Osteocyte (in vitro differentiated cells): ENCODE results near the gene AOPEP. TPM values are rescaled to one million over a fixed set of nuclear protein-coding genes. Genes with fewer than 3 reads are reported as not detected.
A peak's percentile ranks its signal among the peaks of the same experiment; 100 is the strongest.

Experiments used
- DNase-seq: peaks from one replicate; pipeline ENCODE4 v3.0.0; 2021; ENCODE audit warnings: mixed read lengths; ENCODE audit not compliant: unreplicated experiment; ENCODE audit errors: extremely low spot score
- H3K27ac Mint-ChIP-seq: one replicate; pipeline ENCODE4 v1.8.0; 2021; ENCODE audit warnings: mild to moderate bottlenecking, mixed read lengths; ENCODE audit not compliant: unreplicated experiment
- H3K27me3 Mint-ChIP-seq: one replicate; pipeline ENCODE4 v1.8.0; 2021; ENCODE audit warnings: mixed read lengths; ENCODE audit not compliant: unreplicated experiment
- H3K36me3 Mint-ChIP-seq: one replicate; pipeline ENCODE4 v1.8.0; 2021; ENCODE audit warnings: mixed read lengths; ENCODE audit not compliant: unreplicated experiment
- H3K4me1 Mint-ChIP-seq: one replicate; pipeline ENCODE4 v1.8.0; 2021; ENCODE audit warnings: mixed read lengths; ENCODE audit not compliant: unreplicated experiment
- H3K4me3 Mint-ChIP-seq: one replicate; pipeline ENCODE4 v1.8.0; 2021; ENCODE audit warnings: mild to moderate bottlenecking, moderate library complexity, mixed read lengths; ENCODE audit not compliant: unreplicated experiment
- H3K9me3 Mint-ChIP-seq: one replicate; pipeline ENCODE4 v1.8.0; 2021; ENCODE audit warnings: mixed read lengths; ENCODE audit not compliant: unreplicated experiment
- long read RNA-seq: library from polyadenylated mRNA; unstranded; transcript quantifications from one replicate; pipeline ENCODE4 v2.0.0, GENCODE V29; 2021
- total RNA-seq: library from RNA; stranded (reverse); gene quantifications from 2 replicates; pipeline ENCODE4 v1.2.1, GENCODE V29; 2021
- TF ChIP-seq, protein P1 (sequence below): fragments of 200-600 bp; sonication (generic); IDR thresholded peaks from 2 replicates; pipeline ENCODE4 v1.5.0; 2021; ENCODE audit warnings: antibody characterized with exemption, mild to moderate bottlenecking, moderate library complexity

Gene AOPEP, protein sequence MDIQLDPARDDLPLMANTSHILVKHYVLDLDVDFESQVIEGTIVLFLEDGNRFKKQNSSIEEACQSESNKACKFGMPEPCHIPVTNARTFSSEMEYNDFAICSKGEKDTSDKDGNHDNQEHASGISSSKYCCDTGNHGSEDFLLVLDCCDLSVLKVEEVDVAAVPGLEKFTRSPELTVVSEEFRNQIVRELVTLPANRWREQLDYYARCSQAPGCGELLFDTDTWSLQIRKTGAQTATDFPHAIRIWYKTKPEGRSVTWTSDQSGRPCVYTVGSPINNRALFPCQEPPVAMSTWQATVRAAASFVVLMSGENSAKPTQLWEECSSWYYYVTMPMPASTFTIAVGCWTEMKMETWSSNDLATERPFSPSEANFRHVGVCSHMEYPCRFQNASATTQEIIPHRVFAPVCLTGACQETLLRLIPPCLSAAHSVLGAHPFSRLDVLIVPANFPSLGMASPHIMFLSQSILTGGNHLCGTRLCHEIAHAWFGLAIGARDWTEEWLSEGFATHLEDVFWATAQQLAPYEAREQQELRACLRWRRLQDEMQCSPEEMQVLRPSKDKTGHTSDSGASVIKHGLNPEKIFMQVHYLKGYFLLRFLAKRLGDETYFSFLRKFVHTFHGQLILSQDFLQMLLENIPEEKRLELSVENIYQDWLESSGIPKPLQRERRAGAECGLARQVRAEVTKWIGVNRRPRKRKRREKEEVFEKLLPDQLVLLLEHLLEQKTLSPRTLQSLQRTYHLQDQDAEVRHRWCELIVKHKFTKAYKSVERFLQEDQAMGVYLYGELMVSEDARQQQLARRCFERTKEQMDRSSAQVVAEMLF
- total RNA-seq: 104 and 108 TPM in 2 replicates
- long read RNA-seq, transcript C9orf3-214 (4 exons, 2,396 nt): major isoform, 7 of 111 reads
- long read RNA-seq, partial matches to known transcripts: 23 of 111 reads
- long read RNA-seq, other reads (novel, unspliced or antisense): 78 of 111 reads

DNA sequence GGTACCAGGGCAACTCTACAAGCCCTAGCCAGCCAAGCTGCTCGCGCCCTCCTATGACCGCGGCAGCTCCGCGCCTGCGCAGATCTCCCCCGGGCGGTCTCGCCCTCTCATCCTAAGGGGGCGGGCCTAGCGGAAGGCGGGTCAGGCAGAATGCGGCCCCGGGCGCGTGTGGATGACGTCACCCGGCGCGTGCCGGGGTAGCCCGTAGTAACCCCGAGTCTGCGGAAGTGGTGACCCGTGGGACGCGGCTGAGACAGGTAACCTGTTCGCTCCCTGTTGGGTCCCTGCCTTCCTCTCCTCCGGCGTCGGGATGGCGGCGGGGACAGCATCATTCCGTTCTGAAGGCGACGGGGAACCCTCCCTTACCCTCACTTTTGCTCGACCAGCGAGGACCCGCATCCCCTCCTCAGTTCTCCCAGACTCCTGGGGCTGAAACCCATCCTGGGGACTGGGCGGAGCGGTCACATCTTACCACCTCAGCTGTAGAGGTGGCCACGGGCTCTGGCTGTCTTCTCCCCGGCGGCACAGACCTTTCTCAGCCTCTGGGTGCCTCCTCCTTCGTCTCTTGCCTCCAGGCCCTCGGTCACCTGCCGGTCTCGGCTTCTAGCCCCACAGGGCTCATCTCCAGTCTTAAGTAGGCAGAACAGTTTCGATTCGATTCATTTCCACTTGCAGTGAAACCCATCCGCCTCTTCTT, at the start of gene AOPEP:
AOPEP (plus strand) TSS at position 205 of the 697 bp plus-strand sequence. CDS start 33,085 bp downstream, outside the sequence.
- peak; percentile 99 for DNase-seq
- H3K9me3 Mint-ChIP-seq: peaks cover 4% of the 10 kb centered on the region
- peaks cover 2% of the 10 kb centered on the region for H3K36me3 Mint-ChIP-seq
- no peaks in the 10 kb centered on the region for H3K27me3 Mint-ChIP-seq
- H3K4me1 Mint-ChIP-seq: peaks cover 19% of the 10 kb centered on the region
- H3K4me3 Mint-ChIP-seq: peak within 1 kb of the TSS; percentile 93
- H3K27ac Mint-ChIP-seq: peak within 1 kb of the TSS; percentile 95
- TF ChIP-seq, protein P1, sequence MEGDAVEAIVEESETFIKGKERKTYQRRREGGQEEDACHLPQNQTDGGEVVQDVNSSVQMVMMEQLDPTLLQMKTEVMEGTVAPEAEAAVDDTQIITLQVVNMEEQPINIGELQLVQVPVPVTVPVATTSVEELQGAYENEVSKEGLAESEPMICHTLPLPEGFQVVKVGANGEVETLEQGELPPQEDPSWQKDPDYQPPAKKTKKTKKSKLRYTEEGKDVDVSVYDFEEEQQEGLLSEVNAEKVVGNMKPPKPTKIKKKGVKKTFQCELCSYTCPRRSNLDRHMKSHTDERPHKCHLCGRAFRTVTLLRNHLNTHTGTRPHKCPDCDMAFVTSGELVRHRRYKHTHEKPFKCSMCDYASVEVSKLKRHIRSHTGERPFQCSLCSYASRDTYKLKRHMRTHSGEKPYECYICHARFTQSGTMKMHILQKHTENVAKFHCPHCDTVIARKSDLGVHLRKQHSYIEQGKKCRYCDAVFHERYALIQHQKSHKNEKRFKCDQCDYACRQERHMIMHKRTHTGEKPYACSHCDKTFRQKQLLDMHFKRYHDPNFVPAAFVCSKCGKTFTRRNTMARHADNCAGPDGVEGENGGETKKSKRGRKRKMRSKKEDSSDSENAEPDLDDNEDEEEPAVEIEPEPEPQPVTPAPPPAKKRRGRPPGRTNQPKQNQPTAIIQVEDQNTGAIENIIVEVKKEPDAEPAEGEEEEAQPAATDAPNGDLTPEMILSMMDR: no peak

DNA sequence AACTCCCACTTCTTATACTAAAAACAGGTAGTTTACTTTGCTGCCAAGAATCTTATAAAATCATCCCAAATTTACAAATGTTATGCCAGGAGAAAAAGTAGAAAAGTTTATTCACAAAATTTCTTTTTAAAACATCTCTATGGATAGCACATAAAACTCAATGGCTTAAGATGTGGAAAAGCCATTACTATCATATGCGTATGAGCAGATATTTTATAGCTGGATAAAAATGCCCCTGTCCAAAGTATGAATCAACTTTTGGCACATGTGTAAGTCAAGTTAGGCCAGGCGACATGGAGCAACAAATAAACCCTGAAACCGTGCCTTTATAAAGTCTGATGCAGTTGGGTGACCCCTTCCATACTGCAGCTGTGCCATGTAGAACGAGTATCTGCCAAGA, 48.6 kb upstream of the AOPEP start:
- no peak overlapping the region for H3K4me3 Mint-ChIP-seq
- no peak overlapping the region for H3K27ac Mint-ChIP-seq
- H3K36me3 Mint-ChIP-seq: no peaks in the 10 kb centered on the region
- no peak for DNase-seq
- H3K4me1 Mint-ChIP-seq: peaks cover 32% of the 10 kb centered on the region
- peaks cover 3% of the 10 kb centered on the region for H3K27me3 Mint-ChIP-seq
- TF ChIP-seq, protein P1: no peak
- no peaks in the 10 kb centered on the region for H3K9me3 Mint-ChIP-seq

DNA sequence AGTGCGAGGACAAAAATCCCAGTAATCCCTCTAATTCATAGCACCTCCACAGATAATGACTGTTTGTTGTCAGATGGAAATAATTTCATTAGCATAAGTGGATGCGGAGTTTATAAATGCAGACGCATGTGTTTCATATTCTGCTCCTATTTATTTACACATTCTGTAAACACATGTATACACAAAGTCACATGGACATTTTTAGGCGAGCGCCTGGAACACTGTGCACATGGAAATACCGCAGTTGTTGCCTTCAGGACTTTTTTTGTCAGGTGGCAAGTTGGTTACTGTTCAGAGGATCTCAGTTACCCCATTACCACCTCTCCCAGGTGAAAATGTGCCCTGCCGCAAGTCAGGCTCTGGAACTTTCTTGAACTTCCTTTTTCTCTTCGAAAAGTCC, 46.9 kb upstream of the AOPEP start:
- Mint-ChIP-seq H3K27ac (no peak overlapping the region), H3K4me3 (no peak overlapping the region), H3K9me3 (no peaks in the 10 kb centered on the region), H3K27me3 (peaks cover 3% of the 10 kb centered on the region), H3K4me1 (peaks cover 24% of the 10 kb centered on the region), H3K36me3 (no peaks in the 10 kb centered on the region)
- DNase-seq: no peak
- TF ChIP-seq, protein P1: no peak

DNA sequence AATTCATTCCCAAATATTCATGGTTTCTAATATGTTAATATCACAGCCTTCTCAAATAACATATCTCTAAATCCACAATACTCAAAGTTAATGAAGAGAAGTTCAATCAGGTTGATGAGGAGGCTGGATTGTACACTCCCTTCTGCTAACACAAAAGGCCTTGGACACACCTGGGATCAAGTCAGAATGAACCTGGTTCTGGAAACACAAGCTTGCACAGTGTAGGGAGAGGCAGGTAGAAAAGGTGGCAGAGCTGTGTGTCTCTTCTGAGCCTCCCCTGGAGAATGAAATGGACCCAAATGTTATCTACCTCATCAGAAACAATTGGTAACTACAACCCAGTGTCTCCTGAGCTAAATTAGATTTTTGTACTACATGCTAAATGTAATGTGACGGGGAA, 46.5 kb upstream of the AOPEP start:
- peaks cover 20% of the 10 kb centered on the region for H3K4me1 Mint-ChIP-seq
- H3K27ac Mint-ChIP-seq: no peak overlapping the region
- TF ChIP-seq, protein P1: no peak
- no peak overlapping the region for H3K4me3 Mint-ChIP-seq
- no peak for DNase-seq
- peaks cover 3% of the 10 kb centered on the region for H3K27me3 Mint-ChIP-seq
- no peaks in the 10 kb centered on the region for H3K9me3 Mint-ChIP-seq
- no peaks in the 10 kb centered on the region for H3K36me3 Mint-ChIP-seq
